ENCODE measurements around the gene BAMBI. TPM values are rescaled to one million over a fixed set of nuclear protein-coding genes. Genes with fewer than 3 reads are reported as not detected.

Gene BAMBI
- total RNA-seq, 1 experiment from 2014 or later, result 31.9 TPM

DNA sequence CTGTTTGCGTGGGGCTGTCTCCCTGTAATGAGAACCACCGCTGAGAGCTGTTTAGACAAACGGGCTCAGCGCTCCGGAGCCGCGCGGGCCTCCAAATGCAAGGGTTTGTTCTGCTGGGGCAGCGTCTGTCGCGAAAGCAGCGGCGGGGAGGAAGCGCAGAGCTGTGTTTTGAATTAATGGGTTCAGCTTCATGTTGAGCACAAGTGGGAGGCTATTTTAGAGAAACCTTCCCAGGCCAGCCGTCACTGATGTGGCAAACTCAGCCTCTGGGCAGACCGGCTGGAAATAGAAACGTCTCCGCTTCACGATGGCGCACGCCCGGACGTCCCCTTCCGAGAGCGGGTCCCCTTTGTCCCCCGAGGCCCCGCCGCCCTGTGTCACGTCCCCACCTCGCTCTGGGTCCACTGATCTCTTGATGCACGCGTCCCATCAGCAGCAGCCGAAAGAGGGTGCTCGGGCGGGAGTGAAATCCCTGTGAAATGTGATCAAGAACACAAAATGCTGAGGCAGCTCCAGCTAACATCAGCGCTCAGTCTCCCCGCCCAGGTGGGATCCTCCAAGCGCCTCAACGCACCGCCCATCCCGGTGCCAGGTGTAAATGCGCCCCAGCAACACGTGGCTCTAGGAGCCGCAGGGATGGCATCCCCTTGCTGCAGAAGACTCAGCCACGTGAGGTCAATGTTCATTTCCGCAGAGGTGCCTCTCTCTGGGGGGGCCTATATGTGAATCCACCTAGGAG lies 44.9 kb downstream of the BAMBI start:
- peaks cover 30% of the 10 kb centered on the region for H3K4me1 ChIP-seq (ENCODE audit: insufficient read depth, low read length, poor library complexity, severe bottlenecking)
- no peaks in the 10 kb centered on the region for H3K9me3 ChIP-seq (ENCODE audit: low read depth, low read length, poor library complexity, severe bottlenecking)
- peak overlapping the region; percentile 38 for H3K4me3 ChIP-seq (ENCODE audit: low read depth, low read length, poor library complexity, severe bottlenecking)
- H3K36me3 ChIP-seq (ENCODE audit: insufficient read depth, low read length, poor library complexity, severe bottlenecking), result no peaks in the 10 kb centered on the region
- H3K27ac ChIP-seq (ENCODE audit: low read depth, low read length, poor library complexity, severe bottlenecking), result no peak overlapping the region
- ChIA-PET POLR2A (ENCODE audit: low non-redundant PET) (interaction anchor here (0.7 kb wide), 1 partner anchor 32 kb away, joined by 4 read pairs; no protein-coding TSS in a partner anchor), CTCF (interaction anchor here (0.6 to 0.7 kb wide), 3 partner anchors 42 to 99 kb away, joined by 3 to 5 read pairs (median 4); no protein-coding TSS in a partner anchor)
- intact Hi-C loops (cut with micrococcal nuclease; ENCODE audit: unreplicated experiment), result no loop called here
- peak; percentile 81 for DNase-seq (ENCODE audit: low spot score)
- H3K27me3 ChIP-seq (replicated peaks; ENCODE audit: insufficient read depth, low read depth, low read length, poor library complexity), result no peaks in the 10 kb centered on the region
- no peak for TF ChIP-seq EZH2 (IDR thresholded peaks at IDR 0.05; ENCODE audit: borderline replicate concordance, low read depth, low read length, poor library complexity, severe bottlenecking)
- TF ChIP-seq, protein P1, sequence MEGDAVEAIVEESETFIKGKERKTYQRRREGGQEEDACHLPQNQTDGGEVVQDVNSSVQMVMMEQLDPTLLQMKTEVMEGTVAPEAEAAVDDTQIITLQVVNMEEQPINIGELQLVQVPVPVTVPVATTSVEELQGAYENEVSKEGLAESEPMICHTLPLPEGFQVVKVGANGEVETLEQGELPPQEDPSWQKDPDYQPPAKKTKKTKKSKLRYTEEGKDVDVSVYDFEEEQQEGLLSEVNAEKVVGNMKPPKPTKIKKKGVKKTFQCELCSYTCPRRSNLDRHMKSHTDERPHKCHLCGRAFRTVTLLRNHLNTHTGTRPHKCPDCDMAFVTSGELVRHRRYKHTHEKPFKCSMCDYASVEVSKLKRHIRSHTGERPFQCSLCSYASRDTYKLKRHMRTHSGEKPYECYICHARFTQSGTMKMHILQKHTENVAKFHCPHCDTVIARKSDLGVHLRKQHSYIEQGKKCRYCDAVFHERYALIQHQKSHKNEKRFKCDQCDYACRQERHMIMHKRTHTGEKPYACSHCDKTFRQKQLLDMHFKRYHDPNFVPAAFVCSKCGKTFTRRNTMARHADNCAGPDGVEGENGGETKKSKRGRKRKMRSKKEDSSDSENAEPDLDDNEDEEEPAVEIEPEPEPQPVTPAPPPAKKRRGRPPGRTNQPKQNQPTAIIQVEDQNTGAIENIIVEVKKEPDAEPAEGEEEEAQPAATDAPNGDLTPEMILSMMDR (conservative IDR thresholded peaks at IDR 0.05; ENCODE audit: low read depth, low read length), result no peak
- BruUV-seq (replicated peaks), result no TSS peak

DNA sequence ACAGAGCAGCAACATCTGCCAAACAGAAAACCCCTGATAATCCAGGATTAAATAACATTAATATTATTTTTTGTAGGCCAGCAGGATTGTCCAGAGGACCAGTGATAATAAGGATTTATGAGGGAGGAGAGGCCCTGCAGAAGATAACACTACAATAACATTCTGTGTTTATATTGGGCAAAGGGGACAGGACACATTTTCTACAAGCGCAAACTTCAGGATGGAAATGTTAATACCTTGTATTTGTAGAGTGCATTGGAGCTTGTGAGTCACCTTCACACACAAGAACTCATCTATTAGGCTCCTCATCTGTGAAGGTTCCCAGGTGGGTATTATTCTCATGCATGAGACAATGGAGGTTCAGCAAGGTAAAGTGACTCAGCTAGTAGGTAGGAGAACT lies 51.0 kb downstream of the BAMBI start:
- ChIA-PET POLR2A (ENCODE audit: low non-redundant PET) (no interaction called here), CTCF (no interaction called here)
- no peaks in the 10 kb centered on the region for H3K9me3 ChIP-seq (ENCODE audit: low read depth, low read length, poor library complexity, severe bottlenecking)

DNA sequence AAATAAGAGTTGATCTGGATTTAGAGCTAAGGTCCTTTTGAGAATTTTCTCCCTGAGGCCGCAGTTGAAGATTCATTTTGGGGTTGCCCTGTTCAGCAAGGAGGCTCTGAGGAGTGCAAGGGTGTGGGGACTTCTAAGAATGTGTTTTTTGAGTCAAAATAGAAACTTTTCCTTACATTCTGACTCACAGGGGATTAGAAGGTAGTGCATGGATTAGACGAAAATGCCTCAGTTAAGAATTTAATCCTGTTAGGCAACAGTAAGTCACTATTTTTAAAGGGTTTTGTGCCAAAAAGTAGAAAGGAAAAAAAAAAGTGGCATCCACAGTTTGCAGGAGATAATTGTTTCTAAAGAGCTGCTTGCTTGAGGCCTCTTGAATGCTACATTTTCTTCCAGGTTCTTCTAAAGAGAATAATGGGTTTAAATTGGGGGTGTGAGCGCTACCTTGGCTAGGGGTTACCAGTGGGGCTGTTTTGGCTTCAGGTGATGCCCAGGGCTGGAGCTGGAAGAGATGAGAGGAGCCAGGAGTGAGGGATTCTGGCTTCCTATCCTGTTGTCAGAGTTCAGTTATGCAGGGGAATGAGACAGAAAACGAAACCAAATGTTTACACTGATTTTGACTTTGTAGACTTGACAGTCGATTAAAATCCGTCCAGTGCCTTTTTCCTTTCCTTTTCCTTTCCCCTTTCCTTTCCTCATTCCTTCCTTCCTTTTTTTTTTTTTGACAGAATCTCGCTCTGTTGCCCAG lies 52.9 kb downstream of the BAMBI start:
- no TSS peak for BruUV-seq (replicated peaks)
- Histone ChIP-seq H3K27me3 (replicated peaks; ENCODE audit: insufficient read depth, low read depth, low read length, poor library complexity) (no peaks in the 10 kb centered on the region), H3K36me3 (ENCODE audit: insufficient read depth, low read length, poor library complexity, severe bottlenecking) (no peaks in the 10 kb centered on the region), H3K9me3 (ENCODE audit: low read depth, low read length, poor library complexity, severe bottlenecking) (peaks cover 5% of the 10 kb centered on the region), H3K27ac (ENCODE audit: low read depth, low read length, poor library complexity, severe bottlenecking) (peak overlapping the region; percentile 80), H3K4me1 (ENCODE audit: insufficient read depth, low read length, poor library complexity, severe bottlenecking) (peaks cover 21% of the 10 kb centered on the region), H3K4me3 (ENCODE audit: low read depth, low read length, poor library complexity, severe bottlenecking) (peak overlapping the region; percentile 25)
- intact Hi-C loops (cut with micrococcal nuclease; ENCODE audit: unreplicated experiment), result no loop called here
- peak; percentile 86 for DNase-seq (ENCODE audit: low spot score)
- ChIA-PET CTCF (interaction anchor here (0.6 kb wide), 1 partner anchor 698 kb away, joined by 3 read pairs; no protein-coding TSS in a partner anchor), POLR2A (ENCODE audit: low non-redundant PET) (no interaction called here)
- TF ChIP-seq, protein P1 (conservative IDR thresholded peaks at IDR 0.05; ENCODE audit: low read depth, low read length), result no peak
- TF ChIP-seq EZH2 (IDR thresholded peaks at IDR 0.05; ENCODE audit: borderline replicate concordance, low read depth, low read length, poor library complexity, severe bottlenecking), result no peak

More for the DNA sequence above, 51.0 kb downstream of the BAMBI start:
- Histone ChIP-seq H3K36me3 (ENCODE audit: insufficient read depth, low read length, poor library complexity, severe bottlenecking) (no peaks in the 10 kb centered on the region), H3K4me3 (ENCODE audit: low read depth, low read length, poor library complexity, severe bottlenecking) (no peak overlapping the region), H3K4me1 (ENCODE audit: insufficient read depth, low read length, poor library complexity, severe bottlenecking) (peaks cover 16% of the 10 kb centered on the region), H3K27ac (ENCODE audit: low read depth, low read length, poor library complexity, severe bottlenecking) (no peak overlapping the region), H3K27me3 (replicated peaks; ENCODE audit: insufficient read depth, low read depth, low read length, poor library complexity) (no peaks in the 10 kb centered on the region)
- no peak for DNase-seq (ENCODE audit: low spot score)
- TF ChIP-seq, protein P1 (conservative IDR thresholded peaks at IDR 0.05; ENCODE audit: low read depth, low read length), result no peak
- TF ChIP-seq EZH2 (IDR thresholded peaks at IDR 0.05; ENCODE audit: borderline replicate concordance, low read depth, low read length, poor library complexity, severe bottlenecking), result no peak
- intact Hi-C loops (cut with micrococcal nuclease; ENCODE audit: unreplicated experiment), result no loop called here
- no TSS peak for BruUV-seq (replicated peaks)

Measured in A673 (cell line).